GM19463 (cell line): ENCODE data around the gene GAS7.
"Not testable (repeated sequence)": the region's sequence is repeated elsewhere in the genome, so short reads cannot be mapped to it uniquely, and the experiment has no call there.

Experiments used
- ATAC-seq: cut with Tn5 transposase; IDR thresholded peaks from one replicate; pipeline ENCODE4 v1.9.1; 2021; ENCODE audit warnings: mild to moderate bottlenecking, moderate library complexity; ENCODE audit not compliant: unreplicated experiment

Gene GAS7

GRCh38 chr17:9924735-9925191, 273.6 kb downstream of the GAS7 start:
- ATAC-seq = peak; percentile 45

GRCh38 chr17:9922012-9922848, 276.2 kb downstream of the GAS7 start:
- ATAC-seq = no peak

GRCh38 chr17:9921216-9921615, 277.2 kb downstream of the GAS7 start:
- ATAC-seq = not testable (repeated sequence)

- no peak for ATAC-seq
Observed at GRCh38 chr17:9918804-9919352, 279.5 kb downstream of the GAS7 start.

GRCh38 chr17:9918352-9918751, 280.1 kb downstream of the GAS7 start:
- no peak for ATAC-seq

DNA sequence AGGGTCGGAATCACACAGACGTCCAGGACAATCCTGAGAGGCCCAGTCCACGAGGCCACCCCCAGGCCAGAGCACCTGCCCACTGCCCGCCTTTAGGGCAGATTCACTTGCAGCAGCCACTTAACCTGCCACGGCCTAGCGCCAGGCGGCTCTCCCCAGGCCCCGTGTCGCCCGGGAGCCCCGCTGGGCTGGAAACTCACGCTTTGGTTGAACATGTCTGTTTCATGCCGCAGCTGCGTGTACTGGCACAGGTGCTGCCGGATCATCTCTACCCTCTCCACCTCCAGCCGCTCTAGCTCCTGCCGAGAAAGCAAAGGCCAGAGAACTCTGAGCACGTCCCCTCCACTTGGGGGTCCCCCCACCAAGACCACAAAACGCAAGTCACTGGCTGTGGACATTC, 280.6 kb downstream of the GAS7 start:
- no peak for ATAC-seq

- ATAC-seq = no peak
Observed at GRCh38 chr17:9917131-9917530, 281.3 kb downstream of the GAS7 start.

DNA sequence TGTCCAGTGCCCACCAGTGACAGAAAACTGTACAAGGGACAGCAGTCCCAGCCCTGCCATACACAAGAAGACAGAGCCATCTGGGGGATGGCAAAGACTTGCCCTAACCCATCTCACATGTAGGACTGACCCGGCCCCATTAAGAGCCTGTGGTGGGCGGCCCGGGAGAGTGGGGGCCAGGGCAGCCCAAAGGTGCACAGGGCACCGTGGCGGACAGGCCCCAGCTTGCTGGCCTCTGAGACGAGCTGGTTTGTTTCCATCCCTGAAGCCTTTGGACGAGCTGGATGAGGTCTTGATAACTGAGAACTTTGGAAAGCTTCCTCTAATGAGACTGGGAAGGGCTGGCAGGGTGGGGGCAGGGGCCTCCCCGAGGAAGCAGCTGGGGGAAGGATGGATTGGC, 282.3 kb downstream of the GAS7 start:
- ATAC-seq = no peak

DNA sequence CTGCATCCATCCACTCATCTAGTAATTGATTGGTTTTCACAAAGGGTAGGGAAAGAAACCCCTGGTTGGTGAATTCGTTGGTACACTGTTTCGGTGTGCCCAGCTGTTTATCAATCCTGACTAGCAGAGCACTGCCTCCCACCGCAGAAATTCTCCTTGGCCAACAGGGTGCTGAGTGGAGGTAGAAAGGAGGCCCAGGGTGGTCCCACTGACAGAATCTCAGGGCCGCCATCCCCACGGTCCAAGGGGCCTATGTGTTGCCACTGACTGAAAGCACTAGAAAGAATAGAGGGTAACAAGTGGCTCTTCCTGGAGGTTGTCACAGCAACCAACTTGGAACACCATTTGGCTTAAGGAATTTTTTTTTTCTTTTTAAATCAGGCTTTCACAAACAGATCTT, 284.9 kb downstream of the GAS7 start:
- ATAC-seq = no peak

DNA sequence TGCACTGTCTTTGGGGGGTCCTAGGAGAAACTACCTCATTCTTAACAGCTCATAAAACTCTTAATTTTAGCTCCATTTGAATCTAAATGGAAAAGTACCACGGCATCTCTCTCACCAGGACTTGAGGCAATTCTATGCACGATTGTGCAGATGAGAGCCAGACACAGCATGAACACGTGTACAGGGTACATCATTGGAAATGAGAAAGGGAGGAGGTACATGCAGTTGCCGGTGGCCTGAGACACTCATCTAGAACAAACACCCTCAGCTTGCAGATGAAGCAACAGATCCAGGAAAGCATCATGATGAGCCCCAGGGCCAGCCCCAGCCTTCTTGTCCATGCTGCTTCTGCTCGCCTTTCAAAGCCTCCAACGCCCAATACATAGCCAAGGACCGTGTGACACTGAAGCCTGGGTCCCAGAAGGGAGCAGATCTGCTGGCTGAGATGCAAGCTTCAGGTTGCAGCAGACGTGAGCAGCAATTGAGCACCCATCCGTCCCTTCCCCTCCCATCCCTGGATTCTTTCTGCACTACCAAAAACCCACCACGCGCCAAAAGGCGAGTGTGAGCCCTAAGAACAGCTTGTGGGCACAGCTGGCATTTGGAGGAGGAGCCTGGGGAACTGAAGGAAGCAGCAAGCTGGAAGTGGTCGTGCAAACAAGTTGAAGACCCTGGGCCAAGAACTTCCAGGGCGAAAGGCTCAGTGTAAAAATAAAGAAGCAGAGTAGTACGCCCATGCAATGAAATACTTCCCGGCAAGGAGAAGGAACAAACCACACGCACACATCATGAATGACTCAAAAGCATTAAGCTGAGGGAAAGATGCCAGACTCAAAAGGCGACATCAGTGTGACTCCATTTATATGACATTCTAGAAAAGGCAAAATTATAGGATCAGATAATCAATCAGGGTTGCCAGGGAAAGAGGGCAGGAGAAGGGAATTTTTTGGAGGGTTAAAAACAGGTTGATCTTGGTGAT, 286.0 kb downstream of the GAS7 start:
- ATAC-seq = no peak

GRCh38 chr17:9911089-9911488, 287.3 kb downstream of the GAS7 start:
- no peak for ATAC-seq

GRCh38 chr17:9908649-9909042, 289.8 kb downstream of the GAS7 start:
- ATAC-seq = no peak

DNA sequence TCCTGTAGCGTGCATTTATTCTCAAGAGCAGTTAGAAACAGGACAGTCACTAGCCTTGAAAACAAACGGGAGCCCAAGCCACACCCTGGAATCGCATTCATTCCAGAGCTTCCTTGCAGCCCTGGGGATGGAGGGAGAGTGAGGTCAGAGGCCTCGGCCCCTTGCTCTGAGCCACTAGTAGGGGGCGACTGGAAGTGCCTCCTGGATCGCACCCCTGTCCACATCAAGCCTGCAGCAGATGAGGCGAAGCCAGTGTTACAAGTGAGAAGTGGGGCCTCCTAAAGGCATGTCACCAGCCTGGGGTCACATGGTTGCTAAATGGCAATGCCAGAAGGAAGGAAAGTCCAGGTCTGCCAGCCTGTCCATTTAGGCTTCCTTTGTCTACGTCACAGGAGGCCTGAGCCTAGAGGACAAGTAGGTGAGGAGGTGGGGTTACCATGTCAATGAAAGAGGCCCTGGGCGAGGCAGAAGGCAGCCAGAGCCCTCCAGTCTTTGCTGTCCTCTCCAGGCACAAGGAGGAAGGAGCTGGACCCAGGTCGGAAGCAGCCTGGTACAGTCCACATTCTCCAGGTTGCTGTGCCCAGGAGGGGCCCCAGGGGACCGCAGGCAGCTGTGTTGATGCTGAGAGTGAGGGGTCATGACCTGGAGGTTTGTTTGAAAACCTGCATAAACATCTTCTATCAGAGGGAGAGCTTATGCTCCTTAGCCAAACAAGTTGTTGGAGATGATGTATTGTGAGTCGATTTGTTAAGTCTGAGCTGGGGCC, 290.3 kb downstream of the GAS7 start:
- no peak for ATAC-seq

- ATAC-seq = no peak
Observed at GRCh38 chr17:9907131-9907530, 291.3 kb downstream of the GAS7 start.

- no peak for ATAC-seq
Observed at GRCh38 chr17:9906616-9907015, 291.8 kb downstream of the GAS7 start.

- ATAC-seq = no peak
Observed at GRCh38 chr17:9905902-9906301, 292.5 kb downstream of the GAS7 start.

GRCh38 chr17:9905078-9905415, 293.4 kb downstream of the GAS7 start, which contains the start of gene RCVRN:
Gene RCVRN (minus strand): TSS chr17:9905271. CDS start chr17:9905180, 91 bp downstream.
- no peak for ATAC-seq

DNA sequence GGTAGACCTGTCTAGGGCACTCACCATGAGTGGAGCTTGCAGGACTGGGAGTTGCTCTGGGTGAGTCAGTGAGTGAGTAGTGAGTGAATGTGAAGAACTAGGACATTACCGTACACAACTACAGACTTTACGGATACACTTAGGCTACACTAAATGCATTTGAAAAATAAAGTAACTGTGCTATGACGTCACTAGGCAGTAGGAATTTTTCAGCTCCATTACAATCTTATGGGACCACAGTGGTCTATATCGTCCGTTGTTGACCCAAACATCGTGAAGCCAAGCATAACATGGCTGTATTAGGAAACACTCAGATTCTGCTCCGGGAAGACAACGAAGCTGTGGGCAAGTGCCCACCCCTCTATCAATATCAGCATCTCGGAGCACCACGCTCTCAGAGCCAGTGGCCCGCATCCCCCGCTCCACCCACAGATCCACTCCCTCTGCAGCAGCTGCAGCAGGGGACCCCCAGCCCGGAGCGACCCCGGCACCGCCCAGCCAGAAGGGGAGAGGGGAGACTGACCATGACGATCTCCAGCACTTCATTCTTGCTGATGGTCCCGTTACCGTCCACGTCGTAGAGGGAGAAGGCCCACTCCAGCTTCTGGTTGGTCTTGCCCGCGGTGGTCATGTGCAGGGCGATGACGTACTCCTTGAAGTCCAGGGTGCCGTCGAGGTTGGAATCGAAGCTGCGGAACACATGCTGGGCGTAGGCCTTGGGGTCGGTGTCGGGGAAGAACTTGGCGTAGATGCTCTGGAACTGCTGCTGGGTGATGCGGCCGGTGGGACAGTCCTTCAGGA, 293.9 kb downstream of the GAS7 start:
- no peak for ATAC-seq

GRCh38 chr17:9902120-9902519, 296.3 kb downstream of the GAS7 start:
- no peak for ATAC-seq

- no peak for ATAC-seq
Observed at GRCh38 chr17:9900784-9901183, 297.6 kb downstream of the GAS7 start.
